Suprapubic skin (tissue), 4 donors: ENCODE measurements around the gene SLC39A12. TPM values are rescaled to one million over a fixed set of nuclear protein-coding genes. Genes with fewer than 3 reads are reported as not detected.

ENCODE experiments used
- DNase-seq, 2 donors: peaks; one replicate each; pipeline ENCODE4 v3.0.0-alpha.2; 2019; ENCODE audit warnings: low spot score in 2 of 2
- H3K27ac ChIP-seq: fragments of 200-600 bp; sonication (generic); one replicate; pipeline ENCODE4 v1.5.1; 2019
- H3K27me3 ChIP-seq: fragments of 200-600 bp; sonication (generic); one replicate; pipeline ENCODE4 v1.5.1; 2019
- H3K36me3 ChIP-seq: fragments of 200-600 bp; sonication (generic); one replicate; pipeline ENCODE4 v1.5.1; 2019
- H3K4me1 ChIP-seq: fragments of 200-600 bp; sonication (generic); one replicate; pipeline ENCODE4 v1.5.1; 2019
- H3K4me3 ChIP-seq: fragments of 200-600 bp; sonication (generic); one replicate; pipeline ENCODE4 v1.5.1; 2019; ENCODE audit warnings: mild to moderate bottlenecking
- H3K9me3 ChIP-seq: fragments of 200-600 bp; sonication (generic); one replicate; pipeline ENCODE4 v1.5.1; 2019
- EP300 ChIP-seq: sonication (generic); formaldehyde crosslinking; IDR thresholded peaks from one replicate; pipeline ENCODE4 v1.6.1; 2017; ENCODE audit warnings: antibody characterized with exemption
- POLR2A ChIP-seq, 2 donors: fragments of 450-650 bp; IDR thresholded peaks; one replicate each; pipeline ENCODE4 v1.6.1; 2017; ENCODE audit warnings: antibody characterized with exemption in 2 of 2, mild to moderate bottlenecking in 2 of 2, moderate library complexity in 2 of 2
- POLR2AphosphoS5 ChIP-seq, 3 donors: sonication (generic); formaldehyde crosslinking; IDR thresholded peaks; one replicate each; pipeline ENCODE4 v1.6.1; 2017; ENCODE audit warnings: antibody characterized with exemption in 3 of 3
- WGBS: methylation state at CpG from one replicate; pipeline ENCODE4 v1.1.5; 2018; 5-methylcytosine and 5-hydroxymethylcytosine counted together
- total RNA-seq, 4 donors: library from RNA; depleted of rRNA; stranded (reverse); fragments of >200 nt; gene quantifications; one replicate each; pipeline ENCODE4 v1.1.0, GENCODE V29; 2016
- TF ChIP-seq, protein P1 (sequence below), 2 donors: fragments of 200-600 bp in 1 of 2; fragments of 450-650 bp in 1 of 2; sonication (generic) in 1 of 2; IDR thresholded peaks; one replicate each; pipeline ENCODE4 v1.5.1; 2016 to 2019; ENCODE audit warnings: antibody characterized with exemption in 2 of 2, mild to moderate bottlenecking in 1 of 2, moderate library complexity in 1 of 2

SLC39A12 gene
- total RNA-seq, 4 donors from 2014 or later = not detected

DNA sequence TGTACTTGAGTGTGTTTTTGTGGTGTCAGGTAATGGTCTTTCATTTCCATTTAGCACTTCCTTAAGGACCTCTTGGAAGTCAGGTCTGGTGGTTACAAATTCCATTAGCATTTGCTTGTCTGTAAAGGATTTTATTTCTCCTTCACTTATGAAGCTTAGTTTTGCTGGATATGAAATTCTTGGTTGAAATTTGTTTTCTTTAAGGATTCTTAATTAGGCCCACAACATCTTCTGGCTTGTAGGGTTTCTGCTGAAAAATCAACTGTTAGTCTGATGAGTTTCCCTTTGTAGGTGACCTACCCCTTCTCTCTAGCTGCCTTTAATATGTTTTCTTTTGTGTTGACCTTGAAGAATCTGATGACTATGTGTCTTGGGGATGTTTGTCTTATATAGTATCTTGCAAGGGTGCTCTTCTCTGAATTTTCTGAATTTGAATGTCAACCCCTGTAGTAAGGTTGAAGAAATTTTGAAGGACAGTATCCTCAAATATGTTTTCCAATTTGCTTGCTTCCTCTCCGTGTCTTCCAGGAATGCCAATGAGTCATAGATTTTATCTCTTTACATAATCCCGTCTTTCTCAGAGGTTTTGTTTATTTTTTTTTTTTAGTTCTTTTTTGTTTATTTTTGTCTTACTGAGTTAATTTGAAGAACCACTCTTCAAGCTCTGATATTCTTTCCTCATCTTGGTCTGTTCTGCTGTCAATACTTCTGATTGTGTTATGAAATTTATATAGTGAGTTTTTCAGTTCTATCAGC is 70.2 kb downstream of the SLC39A12 start:
- no peaks in the 10 kb centered on the region for H3K9me3 ChIP-seq
- 49% methylated on average over 2 of the region's 2 CpGs for WGBS
- TF ChIP-seq POLR2AphosphoS5 (IDR thresholded peaks at IDR 0.05) = no peak
- H3K4me1 ChIP-seq = no peaks in the 10 kb centered on the region
- no peaks in the 10 kb centered on the region for H3K36me3 ChIP-seq
- H3K27me3 ChIP-seq = no peaks in the 10 kb centered on the region
- H3K27ac ChIP-seq = no peak overlapping the region
- no peak overlapping the region for H3K4me3 ChIP-seq
- DNase-seq = no peak

DNA sequence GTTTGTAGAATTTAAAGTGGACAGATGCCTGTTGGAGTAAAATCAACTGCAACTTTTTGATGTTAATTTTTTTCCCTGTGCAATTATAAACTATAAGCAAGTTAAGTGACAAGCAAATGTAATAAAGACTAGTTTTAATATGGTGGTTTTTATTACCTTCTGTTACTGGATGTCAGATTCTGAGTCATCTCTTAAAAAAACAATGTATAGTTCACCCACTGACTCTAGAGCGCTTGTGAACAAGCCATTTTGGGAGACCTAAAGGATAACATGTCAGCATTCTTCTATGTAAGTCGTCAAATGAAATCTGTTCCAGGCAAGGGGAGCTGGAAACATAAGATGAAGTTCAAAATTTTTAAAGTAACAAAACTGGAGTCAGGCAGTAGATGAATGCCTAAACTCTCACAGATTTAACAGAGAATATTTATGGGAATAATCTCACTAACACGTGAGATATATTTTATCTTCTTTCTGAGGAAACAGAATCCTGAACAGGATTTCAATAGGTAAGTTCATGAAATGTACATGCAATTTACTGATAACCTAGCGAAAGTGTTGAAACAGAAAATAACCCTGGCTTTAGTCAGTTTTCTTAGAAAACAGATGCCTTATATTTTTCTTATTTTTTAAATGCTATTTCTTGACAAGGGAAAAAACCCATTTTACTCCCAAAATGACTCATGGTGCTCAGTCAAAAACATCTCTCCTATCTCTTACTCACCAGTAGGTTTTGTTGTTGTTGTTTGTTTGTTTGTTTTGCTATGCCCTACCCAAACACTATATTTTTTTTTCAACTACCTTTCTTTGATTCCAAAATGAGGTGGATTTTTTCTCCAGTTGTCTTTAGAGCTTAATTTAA is 91.7 kb downstream of the SLC39A12 start:
- no peak for DNase-seq
- Histone ChIP-seq H3K27me3 (no peaks in the 10 kb centered on the region), H3K36me3 (no peaks in the 10 kb centered on the region), H3K4me1 (no peaks in the 10 kb centered on the region), H3K4me3 (no peak overlapping the region), H3K27ac (no peak overlapping the region), H3K9me3 (no peaks in the 10 kb centered on the region)
- TF ChIP-seq, protein P1, sequence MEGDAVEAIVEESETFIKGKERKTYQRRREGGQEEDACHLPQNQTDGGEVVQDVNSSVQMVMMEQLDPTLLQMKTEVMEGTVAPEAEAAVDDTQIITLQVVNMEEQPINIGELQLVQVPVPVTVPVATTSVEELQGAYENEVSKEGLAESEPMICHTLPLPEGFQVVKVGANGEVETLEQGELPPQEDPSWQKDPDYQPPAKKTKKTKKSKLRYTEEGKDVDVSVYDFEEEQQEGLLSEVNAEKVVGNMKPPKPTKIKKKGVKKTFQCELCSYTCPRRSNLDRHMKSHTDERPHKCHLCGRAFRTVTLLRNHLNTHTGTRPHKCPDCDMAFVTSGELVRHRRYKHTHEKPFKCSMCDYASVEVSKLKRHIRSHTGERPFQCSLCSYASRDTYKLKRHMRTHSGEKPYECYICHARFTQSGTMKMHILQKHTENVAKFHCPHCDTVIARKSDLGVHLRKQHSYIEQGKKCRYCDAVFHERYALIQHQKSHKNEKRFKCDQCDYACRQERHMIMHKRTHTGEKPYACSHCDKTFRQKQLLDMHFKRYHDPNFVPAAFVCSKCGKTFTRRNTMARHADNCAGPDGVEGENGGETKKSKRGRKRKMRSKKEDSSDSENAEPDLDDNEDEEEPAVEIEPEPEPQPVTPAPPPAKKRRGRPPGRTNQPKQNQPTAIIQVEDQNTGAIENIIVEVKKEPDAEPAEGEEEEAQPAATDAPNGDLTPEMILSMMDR (IDR thresholded peaks at IDR 0.05) = no peak
- TF ChIP-seq POLR2AphosphoS5 (IDR thresholded peaks at IDR 0.05) (no peak), EP300 (no peak), POLR2A (IDR thresholded peaks at IDR 0.05) (no peak)
- WGBS = 72% methylated on average over 4 of the region's 4 CpGs

DNA sequence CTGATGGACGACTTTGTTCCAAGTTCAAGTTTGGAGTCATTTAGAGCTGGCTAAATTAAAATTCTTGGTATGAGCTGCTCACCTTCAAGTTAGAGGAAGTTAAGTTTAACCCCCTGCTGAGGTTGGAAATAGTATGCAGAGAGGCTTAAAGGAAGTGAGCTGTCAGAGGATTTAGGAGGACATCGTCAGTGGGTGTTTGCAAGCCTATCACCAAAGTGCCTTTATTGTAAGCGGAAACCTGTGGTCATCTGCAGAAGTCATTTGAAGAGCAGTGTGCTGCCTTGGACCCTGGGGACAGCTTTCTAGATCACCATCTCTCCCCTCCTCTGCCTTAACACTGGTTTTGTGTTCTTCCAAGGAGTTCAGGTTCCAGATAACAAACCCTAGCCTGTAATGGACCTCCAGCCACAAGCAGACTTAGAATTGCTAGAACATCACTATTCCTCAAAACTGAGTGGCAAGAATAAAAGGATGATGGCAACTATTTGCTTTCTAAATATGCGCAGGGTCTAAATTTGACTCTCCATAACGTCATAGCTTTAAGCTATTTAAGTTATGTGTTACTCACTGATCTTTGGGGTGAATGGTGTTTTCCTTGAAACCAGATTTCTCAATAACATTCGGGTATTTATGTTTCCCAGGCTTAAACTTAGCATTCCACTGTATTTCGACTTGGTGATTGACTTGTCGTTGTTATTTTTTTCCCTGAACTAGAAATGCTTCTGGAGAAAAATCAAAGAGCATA is 93.4 kb downstream of the SLC39A12 start:
- no peak overlapping the region for H3K27ac ChIP-seq
- no peak for TF ChIP-seq EP300
- TF ChIP-seq, protein P1 (IDR thresholded peaks at IDR 0.05) = no peak
- no peak for TF ChIP-seq POLR2AphosphoS5 (IDR thresholded peaks at IDR 0.05)
- no peak for TF ChIP-seq POLR2A (IDR thresholded peaks at IDR 0.05)
- H3K9me3 ChIP-seq = no peaks in the 10 kb centered on the region
- H3K27me3 ChIP-seq = no peaks in the 10 kb centered on the region
- no peak overlapping the region for H3K4me3 ChIP-seq
- no peak for DNase-seq
- 68% methylated on average over 8 of the region's 8 CpGs for WGBS
- no peaks in the 10 kb centered on the region for H3K36me3 ChIP-seq
- no peaks in the 10 kb centered on the region for H3K4me1 ChIP-seq

DNA sequence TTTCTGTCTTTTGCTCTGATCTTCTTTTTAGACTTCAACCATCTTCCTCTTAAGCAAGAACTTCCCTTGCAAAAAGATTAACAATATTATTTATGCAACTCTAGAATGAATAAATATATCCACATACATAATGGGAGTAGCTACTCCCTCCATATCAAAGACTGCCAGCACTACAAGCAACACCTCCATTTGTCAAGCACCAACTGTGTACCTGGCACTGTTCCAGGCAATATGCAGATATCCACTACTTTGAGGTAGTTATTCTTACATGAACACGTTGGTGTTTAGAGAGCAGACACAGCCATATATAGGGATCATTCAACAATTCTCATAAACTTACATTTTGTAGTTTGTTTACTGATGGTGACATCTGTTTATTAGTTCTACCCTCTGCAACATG is 104.9 kb downstream of the SLC39A12 start:
- Histone ChIP-seq H3K36me3 (no peaks in the 10 kb centered on the region), H3K4me3 (no peak overlapping the region), H3K4me1 (no peaks in the 10 kb centered on the region), H3K27ac (no peak overlapping the region), H3K9me3 (no peaks in the 10 kb centered on the region), H3K27me3 (no peaks in the 10 kb centered on the region)
- TF ChIP-seq EP300 = no peak
- no peak for TF ChIP-seq POLR2A (IDR thresholded peaks at IDR 0.05)
- TF ChIP-seq, protein P1 (IDR thresholded peaks at IDR 0.05) = no peak
- no peak for TF ChIP-seq POLR2AphosphoS5 (IDR thresholded peaks at IDR 0.05)
- WGBS = 36% methylated on average over 1 of the region's 1 CpG
- DNase-seq = no peak

DNA sequence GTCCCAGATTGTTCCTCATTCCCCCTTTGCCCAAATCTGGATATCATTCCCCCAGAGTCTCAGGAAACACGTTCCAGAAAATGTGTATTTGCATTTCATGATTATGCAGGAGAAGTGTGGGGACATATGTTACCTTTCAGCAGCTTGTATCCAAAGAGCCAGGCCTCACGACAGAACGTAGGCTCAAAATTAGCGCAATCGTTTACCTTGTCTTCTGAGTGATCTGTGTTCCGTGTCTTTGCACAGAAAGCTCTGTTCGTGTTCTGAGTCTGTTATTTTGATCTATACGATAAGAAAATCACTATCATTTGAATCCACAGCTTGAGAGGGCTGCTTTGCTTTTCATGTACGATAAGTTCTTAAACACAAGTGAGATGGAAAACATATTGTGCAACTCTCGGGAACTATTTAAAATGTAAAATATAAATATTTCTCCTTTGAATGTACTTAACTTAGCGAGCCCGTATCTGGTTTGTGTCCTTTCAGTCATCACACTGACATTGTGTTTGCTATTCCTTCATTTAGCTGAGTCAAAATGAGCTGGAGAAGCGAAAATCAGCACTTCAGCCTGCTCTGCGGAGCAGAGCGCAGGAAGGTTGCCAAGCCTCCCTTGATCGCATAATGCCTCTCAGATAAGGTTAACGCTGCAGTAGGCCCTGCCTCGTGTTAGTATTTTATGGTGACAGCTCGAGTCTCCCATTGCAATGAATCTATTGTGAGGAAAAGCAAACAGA is 108.3 kb downstream of the SLC39A12 start:
- no peaks in the 10 kb centered on the region for H3K27me3 ChIP-seq
- no peak for DNase-seq
- no peak overlapping the region for H3K27ac ChIP-seq
- no peaks in the 10 kb centered on the region for H3K36me3 ChIP-seq
- 84% methylated on average over 19 of the region's 19 CpGs for WGBS
- no peak for TF ChIP-seq EP300
- TF ChIP-seq, protein P1 (IDR thresholded peaks at IDR 0.05) = no peak
- no peak for TF ChIP-seq POLR2AphosphoS5 (IDR thresholded peaks at IDR 0.05)
- TF ChIP-seq POLR2A (IDR thresholded peaks at IDR 0.05) = no peak
- H3K4me3 ChIP-seq = no peak overlapping the region
- H3K9me3 ChIP-seq = no peaks in the 10 kb centered on the region
- H3K4me1 ChIP-seq = no peaks in the 10 kb centered on the region
